ENCODE data around the gene BICD2.

BICD2 gene

GRCh38 chr9:92781899-92782298 lies 17.3 kb upstream of the BICD2 start:
- Histone ChIP-seq H3K27ac (ENCODE audit: low read depth, low read length) (no peak overlapping the region), H3K79me2 (ENCODE audit: insufficient read depth, low read length) (no peaks in the 10 kb centered on the region)
- TF ChIP-seq CTCF (IDR thresholded peaks at IDR 0.05; ENCODE audit: insufficient read depth, low read length, poor library complexity, severe bottlenecking) = no peak
- TF ChIP-seq EZH2phosphoT487 (conservative IDR thresholded peaks at IDR 0.05; ENCODE audit: low read length) = no peak

GRCh38 chr9:92780206-92780605 lies 15.6 kb upstream of the BICD2 start:
- Histone ChIP-seq H3K9me2 (replicated peaks; ENCODE audit: insufficient read depth, low read length) (no peaks in the 10 kb centered on the region), H3K79me2 (ENCODE audit: insufficient read depth, low read length) (no peaks in the 10 kb centered on the region), H3K4me2 (ENCODE audit: low read depth, low read length, poor library complexity, severe bottlenecking) (no peak overlapping the region), H3F3A (ENCODE audit: insufficient read depth) (no peaks in the 10 kb centered on the region), H4K20me1 (ENCODE audit: low read depth, low read length) (no peaks in the 10 kb centered on the region), H3K9ac (ENCODE audit: low read length) (no peak overlapping the region), H2AFZ (ENCODE audit: low read depth, low read length, severe bottlenecking) (no peak overlapping the region), H3K9me3 (ENCODE audit: insufficient read depth, low read length) (no peaks in the 10 kb centered on the region), H3K27ac (ENCODE audit: low read depth, low read length) (no peak overlapping the region), H3K36me3 (ENCODE audit: low read length) (no peaks in the 10 kb centered on the region), H3K4me3 (ENCODE audit: insufficient read depth, low read length, poor library complexity, severe bottlenecking) (no peak overlapping the region), H3K27me3 (ENCODE audit: low read length) (no peaks in the 10 kb centered on the region)
- TF ChIP-seq CTCF (IDR thresholded peaks at IDR 0.05; ENCODE audit: insufficient read depth, low read length, poor library complexity, severe bottlenecking) (no peak), EZH2phosphoT487 (conservative IDR thresholded peaks at IDR 0.05; ENCODE audit: low read length) (no peak)

More at GRCh38 chr9:92781899-92782298, 17.3 kb upstream of the BICD2 start:
- Histone ChIP-seq H3K4me3 (ENCODE audit: insufficient read depth, low read length, poor library complexity, severe bottlenecking) (no peak overlapping the region), H3K9me3 (ENCODE audit: insufficient read depth, low read length) (no peaks in the 10 kb centered on the region), H2AFZ (ENCODE audit: low read depth, low read length, severe bottlenecking) (no peak overlapping the region), H3K9ac (ENCODE audit: low read length) (no peak overlapping the region), H4K20me1 (ENCODE audit: low read depth, low read length) (no peaks in the 10 kb centered on the region), H3K36me3 (ENCODE audit: low read length) (no peaks in the 10 kb centered on the region), H3K27me3 (ENCODE audit: low read length) (no peaks in the 10 kb centered on the region), H3K4me2 (ENCODE audit: low read depth, low read length, poor library complexity, severe bottlenecking) (no peak overlapping the region), H3K9me2 (replicated peaks; ENCODE audit: insufficient read depth, low read length) (no peaks in the 10 kb centered on the region), H3F3A (ENCODE audit: insufficient read depth) (no peaks in the 10 kb centered on the region)

- Histone ChIP-seq H3K9me2 (replicated peaks; ENCODE audit: insufficient read depth, low read length) (no peaks in the 10 kb centered on the region), H3K9ac (ENCODE audit: low read length) (no peak overlapping the region), H2AFZ (ENCODE audit: low read depth, low read length, severe bottlenecking) (no peak overlapping the region), H4K20me1 (ENCODE audit: low read depth, low read length) (no peaks in the 10 kb centered on the region), H3K27me3 (ENCODE audit: low read length) (no peaks in the 10 kb centered on the region), H3K9me3 (ENCODE audit: insufficient read depth, low read length) (no peaks in the 10 kb centered on the region), H3K79me2 (ENCODE audit: insufficient read depth, low read length) (no peaks in the 10 kb centered on the region), H3K27ac (ENCODE audit: low read depth, low read length) (no peak overlapping the region), H3K4me3 (ENCODE audit: insufficient read depth, low read length, poor library complexity, severe bottlenecking) (no peak overlapping the region), H3K4me2 (ENCODE audit: low read depth, low read length, poor library complexity, severe bottlenecking) (no peak overlapping the region), H3F3A (ENCODE audit: insufficient read depth) (no peaks in the 10 kb centered on the region), H3K36me3 (ENCODE audit: low read length) (no peaks in the 10 kb centered on the region)
- TF ChIP-seq EZH2phosphoT487 (conservative IDR thresholded peaks at IDR 0.05; ENCODE audit: low read length) = no peak
- no peak for TF ChIP-seq CTCF (IDR thresholded peaks at IDR 0.05; ENCODE audit: insufficient read depth, low read length, poor library complexity, severe bottlenecking)
These were observed 10.8 kb upstream of the BICD2 start for GRCh38 chr9:92775466-92775865.
